Fibroblast of lung (primary cell): Measurements from ENCODE around the gene CLDN10.

ENCODE experiments used
- EZH2 ChIP-seq: IDR thresholded peaks from 2 replicates; pipeline ENCODE4 v1.5.1; 2012; ENCODE audit warnings: low read length, control low read depth, mild to moderate bottlenecking; ENCODE audit errors: missing control alignments
- TF ChIP-seq, protein P1 (sequence below), 2 donors: IDR thresholded peaks in 1 of 2; conservative IDR thresholded peaks in 1 of 2; 1 replicate in 1 of 2; 2 replicates in 1 of 2; pipeline ENCODE4 v1.5.1; 2011 to 2012; ENCODE audit warnings: low read length in 2 of 2, control low read depth in 1 of 2, inconsistent platforms in 1 of 2, low read depth in 1 of 2, mild to moderate bottlenecking in 1 of 2

DNA sequence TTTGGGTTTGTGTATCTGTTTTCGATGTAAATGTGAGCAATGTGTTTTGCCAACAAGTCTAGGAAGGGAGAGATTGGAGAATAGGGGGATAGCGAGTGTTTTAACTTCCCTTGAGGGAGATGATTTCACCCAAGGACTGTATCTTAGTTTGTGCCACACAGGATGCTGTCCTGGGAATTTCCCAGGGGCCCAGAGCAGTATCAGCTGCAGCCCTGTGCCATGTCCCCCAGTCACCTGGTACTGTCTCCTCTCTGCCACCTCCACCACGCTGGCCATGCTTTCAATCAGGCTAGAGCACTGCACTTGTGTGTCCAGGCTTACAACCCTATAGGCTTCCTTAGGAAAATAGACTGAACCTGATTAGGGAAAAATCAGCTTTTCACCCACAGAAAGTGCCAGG is 40.1 kb upstream of the CLDN10 start:
- TF ChIP-seq, protein P1, sequence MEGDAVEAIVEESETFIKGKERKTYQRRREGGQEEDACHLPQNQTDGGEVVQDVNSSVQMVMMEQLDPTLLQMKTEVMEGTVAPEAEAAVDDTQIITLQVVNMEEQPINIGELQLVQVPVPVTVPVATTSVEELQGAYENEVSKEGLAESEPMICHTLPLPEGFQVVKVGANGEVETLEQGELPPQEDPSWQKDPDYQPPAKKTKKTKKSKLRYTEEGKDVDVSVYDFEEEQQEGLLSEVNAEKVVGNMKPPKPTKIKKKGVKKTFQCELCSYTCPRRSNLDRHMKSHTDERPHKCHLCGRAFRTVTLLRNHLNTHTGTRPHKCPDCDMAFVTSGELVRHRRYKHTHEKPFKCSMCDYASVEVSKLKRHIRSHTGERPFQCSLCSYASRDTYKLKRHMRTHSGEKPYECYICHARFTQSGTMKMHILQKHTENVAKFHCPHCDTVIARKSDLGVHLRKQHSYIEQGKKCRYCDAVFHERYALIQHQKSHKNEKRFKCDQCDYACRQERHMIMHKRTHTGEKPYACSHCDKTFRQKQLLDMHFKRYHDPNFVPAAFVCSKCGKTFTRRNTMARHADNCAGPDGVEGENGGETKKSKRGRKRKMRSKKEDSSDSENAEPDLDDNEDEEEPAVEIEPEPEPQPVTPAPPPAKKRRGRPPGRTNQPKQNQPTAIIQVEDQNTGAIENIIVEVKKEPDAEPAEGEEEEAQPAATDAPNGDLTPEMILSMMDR (conservative IDR thresholded peaks at IDR 0.05 in 1 of 2, IDR thresholded peaks at IDR 0.05 in 1 of 2; ENCODE audit: low read depth in 1 of 2, low read length in 2 of 2) = no peak
- TF ChIP-seq EZH2 = no peak
